ENCODE measurements around the gene SHLD2.
"Not testable (repeated sequence)": the region's sequence is repeated elsewhere in the genome, so short reads cannot be mapped to it uniquely, and the experiment has no call there.

Gene SHLD2

GRCh38 chr10:87094373-87095235, at the start of gene SHLD2, which contains the start of gene GLUD1:
TSS of gene SHLD2 (plus strand) at chr10:87095206. CDS start at chr10:87151355, 56,149 bp downstream.
TSS of gene GLUD1 (minus strand) at chr10:87094843. CDS start at chr10:87094769, 74 bp downstream.
- DNase-seq (ENCODE audit: low read depth, low spot score): no peak

GRCh38 chr10:87045434-87045938, 49.5 kb upstream of the SHLD2 start:
- DNase-seq (ENCODE audit: low read depth, low spot score): no peak

- no peak for DNase-seq (ENCODE audit: low read depth, low spot score)
Measured at GRCh38 chr10:87053111-87053510, 41.9 kb upstream of the SHLD2 start.

- DNase-seq (ENCODE audit: low read depth, low spot score): no peak
Measured at GRCh38 chr10:87053577-87054181, 41.3 kb upstream of the SHLD2 start.

GRCh38 chr10:87054373-87055295, 40.4 kb upstream of the SHLD2 start:
- DNase-seq (ENCODE audit: low read depth, low spot score): peak; percentile 21

GRCh38 chr10:87058171-87058570, 36.8 kb upstream of the SHLD2 start:
- peak; percentile 82 for DNase-seq (ENCODE audit: low read depth, low spot score)

GRCh38 chr10:87059401-87059800, 35.6 kb upstream of the SHLD2 start:
- no peak for DNase-seq (ENCODE audit: low read depth, low spot score)

- DNase-seq (ENCODE audit: low read depth, low spot score): no peak
Measured at GRCh38 chr10:87060280-87060928, 34.6 kb upstream of the SHLD2 start.

GRCh38 chr10:87064651-87065050, 30.4 kb upstream of the SHLD2 start:
- DNase-seq (ENCODE audit: low read depth, low spot score): no peak

GRCh38 chr10:87066178-87066577, 28.8 kb upstream of the SHLD2 start:
- no peak for DNase-seq (ENCODE audit: low read depth, low spot score)

GRCh38 chr10:87066865-87067264, 28.1 kb upstream of the SHLD2 start:
- DNase-seq (ENCODE audit: low read depth, low spot score): no peak

- no peak for DNase-seq (ENCODE audit: low read depth, low spot score)
Measured at GRCh38 chr10:87068281-87068680, 26.7 kb upstream of the SHLD2 start.

- no peak for DNase-seq (ENCODE audit: low read depth, low spot score)
Measured at GRCh38 chr10:87072449-87072848, 22.6 kb upstream of the SHLD2 start.

- DNase-seq (ENCODE audit: low read depth, low spot score): not testable (repeated sequence)
Measured at GRCh38 chr10:87076421-87076820, 18.6 kb upstream of the SHLD2 start.

GRCh38 chr10:87079106-87079836, 15.7 kb upstream of the SHLD2 start:
- no peak for DNase-seq (ENCODE audit: low read depth, low spot score)

- not testable (repeated sequence) for DNase-seq (ENCODE audit: low read depth, low spot score)
Measured at GRCh38 chr10:87080621-87081020, 14.4 kb upstream of the SHLD2 start.

GRCh38 chr10:87081574-87081973, 13.4 kb upstream of the SHLD2 start:
- DNase-seq (ENCODE audit: low read depth, low spot score): not testable (repeated sequence)

- DNase-seq (ENCODE audit: low read depth, low spot score): not testable (repeated sequence)
Measured at GRCh38 chr10:87082219-87082618, 12.8 kb upstream of the SHLD2 start.

GRCh38 chr10:87083576-87084290, 11.3 kb upstream of the SHLD2 start:
- DNase-seq (ENCODE audit: low read depth, low spot score): peak; percentile 65
